ENCODE results near the gene CACNA2D3. TPM values are rescaled to one million over a fixed set of nuclear protein-coding genes. Genes with fewer than 3 reads are reported as not detected.

The CACNA2D3 gene
- total and polyA plus RNA-seq, 3 experiments from 2014 or later: not detected

DNA sequence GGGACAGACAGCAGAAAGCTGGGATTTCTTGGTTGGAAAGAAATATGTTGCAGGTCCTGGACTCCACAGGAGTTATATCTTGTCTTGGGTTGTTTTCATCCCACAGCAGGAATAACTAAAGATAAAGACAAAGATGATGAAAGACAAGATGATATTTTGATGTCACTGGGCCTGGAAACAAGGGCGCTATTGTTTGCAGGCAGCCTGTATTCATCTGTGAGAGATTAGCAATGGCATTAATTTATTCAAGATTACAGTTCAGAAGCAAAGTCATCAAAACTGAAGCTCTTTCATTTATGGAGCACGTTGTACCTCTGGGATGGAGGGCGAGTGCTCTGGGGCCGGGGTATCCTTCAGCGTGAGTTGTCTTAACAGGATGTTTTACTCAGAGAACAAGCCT is 591.7 kb downstream of the CACNA2D3 start:
- Mint-ChIP-seq H3K27ac (no peak overlapping the region), H3K27me3 (no peaks in the 10 kb centered on the region), H3K4me3 (no peak overlapping the region), H3K9me3 (peaks cover 0 to 13% (median 0%) of the 10 kb centered on the region in 5 donors), H3K4me1 (no peaks in the 10 kb centered on the region), H3K36me3 (no peaks in the 10 kb centered on the region)
- Histone ChIP-seq H3K4me3 (ENCODE audit: low read length) (no peak overlapping the region), H3K36me3 (ENCODE audit: insufficient read depth, low read length) (no peaks in the 10 kb centered on the region), H3K4me1 (ENCODE audit: insufficient read depth, low read length) (no peaks in the 10 kb centered on the region), H3K27ac (ENCODE audit: low read depth, low read length) (no peak overlapping the region), H3K27me3 (ENCODE audit: insufficient read depth, low read length, poor library complexity, severe bottlenecking) (no peaks in the 10 kb centered on the region), H3K9me3 (ENCODE audit: low read length) (no peaks in the 10 kb centered on the region)
- ChIA-PET POLR2A (no interaction called here), CTCF (no interaction called here)
- DNase-seq: no peak

DNA sequence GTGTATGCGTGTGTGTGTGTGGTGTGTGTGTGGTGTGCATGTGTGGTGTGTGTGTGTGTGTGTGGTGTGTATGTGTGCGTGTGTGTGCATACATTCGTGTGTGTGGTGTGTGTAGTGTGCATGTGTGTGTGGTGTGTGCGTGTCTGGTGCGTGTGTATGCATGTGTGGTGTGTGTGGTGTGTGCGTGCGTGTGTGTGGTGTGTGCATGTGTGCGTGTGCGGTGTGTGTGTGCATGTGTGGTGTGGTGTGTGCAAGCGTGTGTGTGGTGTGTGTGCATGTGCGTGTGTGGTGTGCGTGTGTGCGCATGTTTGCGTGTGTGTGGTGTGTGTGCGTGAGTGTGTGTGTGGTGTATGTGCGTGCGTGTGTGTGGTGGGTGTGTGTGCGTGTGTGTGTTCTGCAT is 595.2 kb downstream of the CACNA2D3 start:
- Histone ChIP-seq H3K27me3 (ENCODE audit: insufficient read depth, low read length, poor library complexity, severe bottlenecking) (no peaks in the 10 kb centered on the region), H3K4me3 (ENCODE audit: low read length) (no peak overlapping the region), H3K9me3 (ENCODE audit: low read length) (no peaks in the 10 kb centered on the region), H3K4me1 (ENCODE audit: insufficient read depth, low read length) (no peaks in the 10 kb centered on the region), H3K27ac (ENCODE audit: low read depth, low read length) (no peak overlapping the region), H3K36me3 (ENCODE audit: insufficient read depth, low read length) (no peaks in the 10 kb centered on the region)
- POLR2A ChIA-PET: no interaction called here
- Mint-ChIP-seq H3K4me3 (no peak overlapping the region), H3K4me1 (no peaks in the 10 kb centered on the region), H3K9me3 (peaks cover 4 to 11% (median 5%) of the 10 kb centered on the region in 5 donors), H3K27me3 (no peaks in the 10 kb centered on the region), H3K27ac (no peak overlapping the region), H3K36me3 (no peaks in the 10 kb centered on the region)
- DNase-seq: no peak
- CTCF ChIA-PET: no interaction called here

- no peaks in the 10 kb centered on the region for H3K4me1 ChIP-seq (ENCODE audit: insufficient read depth, low read length)
- ChIA-PET POLR2A (no interaction called here), CTCF (no interaction called here)
- peaks cover 4 to 17% (median 5%) of the 10 kb centered on the region in 5 donors for H3K9me3 Mint-ChIP-seq
- H3K4me1 Mint-ChIP-seq: no peaks in the 10 kb centered on the region
- DNase-seq: no peak
- H3K27ac Mint-ChIP-seq: no peak overlapping the region
- peaks cover 0 to 2% of the 10 kb centered on the region in 2 donors for H3K27me3 Mint-ChIP-seq
- H3K36me3 Mint-ChIP-seq: peaks cover 0 to 2% (median 0%) of the 10 kb centered on the region in 3 donors
- H3K36me3 ChIP-seq (ENCODE audit: insufficient read depth, low read length): no peaks in the 10 kb centered on the region
- H3K27ac ChIP-seq (ENCODE audit: low read depth, low read length): no peak overlapping the region
- no peaks in the 10 kb centered on the region for H3K27me3 ChIP-seq (ENCODE audit: insufficient read depth, low read length, poor library complexity, severe bottlenecking)
- H3K4me3 ChIP-seq (ENCODE audit: low read length): no peak overlapping the region
- no peak overlapping the region for H3K4me3 Mint-ChIP-seq
- H3K9me3 ChIP-seq (ENCODE audit: low read length): no peaks in the 10 kb centered on the region
These were observed 597.6 kb downstream of the CACNA2D3 start for GRCh38 chr3:54719914-54720313.

DNA sequence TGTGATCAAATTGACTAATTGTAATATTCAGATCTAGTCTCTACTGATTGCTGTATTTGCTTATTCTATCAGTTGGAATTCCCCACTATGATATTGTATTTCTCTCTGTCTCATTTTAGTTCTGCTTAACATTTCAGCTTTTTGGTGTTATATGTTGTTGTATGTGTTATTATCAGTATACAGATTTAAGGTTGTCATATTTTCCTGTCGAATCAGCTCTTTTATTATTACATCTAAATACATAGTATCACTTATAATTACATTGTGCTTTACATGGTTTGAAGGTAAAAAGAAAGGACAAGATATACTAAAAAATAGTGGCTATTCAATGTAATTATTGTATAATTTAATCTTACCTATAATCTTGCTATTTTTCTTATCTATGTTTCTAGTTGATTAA is 598.3 kb downstream of the CACNA2D3 start:
- no peaks in the 10 kb centered on the region for H3K36me3 ChIP-seq (ENCODE audit: insufficient read depth, low read length)
- POLR2A ChIA-PET: no interaction called here
- no peak overlapping the region for H3K27ac Mint-ChIP-seq
- CTCF ChIA-PET: no interaction called here
- no peaks in the 10 kb centered on the region for H3K4me1 Mint-ChIP-seq
- H3K4me1 ChIP-seq (ENCODE audit: insufficient read depth, low read length): no peaks in the 10 kb centered on the region
- no peak for DNase-seq
- H3K36me3 Mint-ChIP-seq: peaks cover 0 to 2% (median 0%) of the 10 kb centered on the region in 3 donors
- no peaks in the 10 kb centered on the region for H3K9me3 ChIP-seq (ENCODE audit: low read length)
- H3K27ac ChIP-seq (ENCODE audit: low read depth, low read length): no peak overlapping the region
- peaks cover 2 to 20% (median 4%) of the 10 kb centered on the region in 5 donors for H3K9me3 Mint-ChIP-seq
- H3K27me3 Mint-ChIP-seq: peaks cover 0 to 2% of the 10 kb centered on the region in 2 donors
- no peak overlapping the region for H3K4me3 ChIP-seq (ENCODE audit: low read length)
- H3K27me3 ChIP-seq (ENCODE audit: insufficient read depth, low read length, poor library complexity, severe bottlenecking): no peaks in the 10 kb centered on the region
- no peak overlapping the region for H3K4me3 Mint-ChIP-seq

DNA sequence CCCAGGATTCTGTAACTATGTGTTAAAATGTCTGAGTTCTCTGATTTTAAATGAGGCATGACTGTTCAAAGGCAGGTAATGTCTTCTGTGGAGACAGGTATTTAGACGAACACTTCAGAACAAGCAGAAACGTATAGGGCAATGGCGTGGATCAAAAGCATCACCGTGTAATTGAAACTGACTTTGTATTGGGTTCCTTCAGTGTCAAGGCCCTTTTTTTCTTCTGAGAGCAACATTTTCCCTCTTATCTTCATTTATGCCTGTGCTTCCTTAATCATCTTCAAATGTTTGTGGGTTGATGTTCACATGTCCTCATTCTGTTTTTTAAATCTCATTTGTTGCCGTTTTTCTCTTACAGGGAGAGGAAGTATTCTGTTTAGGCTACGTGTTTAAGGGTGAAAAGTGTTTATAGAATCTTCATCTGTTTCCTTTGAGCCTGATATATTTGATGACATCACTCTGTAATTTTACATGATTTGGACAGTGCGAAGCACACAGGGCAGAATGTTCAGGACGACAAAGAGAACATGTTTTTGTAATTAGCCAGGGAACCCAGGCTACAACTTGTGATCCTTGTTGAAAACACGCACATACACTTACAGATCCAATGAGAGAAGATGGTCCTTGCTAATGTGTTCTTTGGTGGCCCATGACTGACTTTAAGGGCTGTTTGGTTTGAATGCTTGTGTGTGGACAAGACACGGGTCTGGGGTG is 609.5 kb downstream of the CACNA2D3 start:
- Mint-ChIP-seq H3K36me3 (no peaks in the 10 kb centered on the region), H3K4me3 (no peak overlapping the region), H3K4me1 (no peaks in the 10 kb centered on the region), H3K27me3 (no peaks in the 10 kb centered on the region), H3K27ac (no peak overlapping the region), H3K9me3 (peaks cover 8 to 19% (median 12%) of the 10 kb centered on the region in 5 donors)
- Histone ChIP-seq H3K36me3 (ENCODE audit: insufficient read depth, low read length) (no peaks in the 10 kb centered on the region), H3K27ac (ENCODE audit: low read depth, low read length) (no peak overlapping the region), H3K4me1 (ENCODE audit: insufficient read depth, low read length) (no peaks in the 10 kb centered on the region), H3K4me3 (ENCODE audit: low read length) (no peak overlapping the region), H3K27me3 (ENCODE audit: insufficient read depth, low read length, poor library complexity, severe bottlenecking) (no peaks in the 10 kb centered on the region), H3K9me3 (ENCODE audit: low read length) (no peaks in the 10 kb centered on the region)
- ChIA-PET POLR2A (no interaction called here), CTCF (no interaction called here)
- no peak for DNase-seq

DNA sequence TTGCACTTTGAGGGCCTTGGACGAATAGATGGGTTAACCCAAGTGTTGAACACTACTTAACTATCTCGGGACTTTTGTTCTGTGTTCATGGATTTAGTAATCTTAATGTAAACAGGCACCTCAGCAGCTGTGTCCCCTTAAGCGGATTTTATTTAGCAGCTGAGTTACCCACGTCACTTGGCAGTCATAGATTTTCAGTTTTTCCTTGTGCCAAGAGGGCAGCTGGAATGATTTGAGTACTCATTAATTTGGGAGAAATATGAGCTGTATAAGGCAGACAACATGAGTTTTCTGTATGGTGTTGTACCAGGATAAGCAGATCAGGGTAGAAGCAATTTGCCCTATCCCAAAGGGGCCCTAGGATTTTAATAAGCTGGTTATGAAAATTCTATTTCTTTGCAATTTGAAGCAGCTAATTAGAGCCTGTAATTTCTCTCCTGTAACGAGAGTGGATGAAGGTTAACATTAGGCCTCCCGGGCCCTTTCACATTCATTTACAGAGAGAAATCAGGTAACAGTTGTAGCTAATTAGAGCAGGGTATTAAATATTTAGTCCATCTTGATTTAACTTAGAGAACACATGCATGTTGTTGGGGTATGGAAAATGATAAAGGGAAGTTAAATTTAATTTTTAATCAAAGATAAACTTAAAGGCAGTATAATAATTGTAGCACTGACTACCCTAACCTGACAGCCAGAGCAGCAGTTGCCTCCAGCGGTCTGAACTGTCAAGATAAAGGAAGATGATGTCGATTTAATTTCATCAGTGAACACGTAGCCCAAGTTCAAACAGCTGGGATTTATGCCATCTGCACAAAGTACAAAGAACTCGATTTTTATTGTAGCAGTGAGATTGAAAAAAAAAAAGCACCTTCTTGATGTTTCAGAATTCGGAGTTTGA is 611.0 kb downstream of the CACNA2D3 start:
- DNase-seq: no peak
- Mint-ChIP-seq H3K27me3 (no peaks in the 10 kb centered on the region), H3K4me3 (no peak overlapping the region), H3K36me3 (no peaks in the 10 kb centered on the region), H3K4me1 (no peaks in the 10 kb centered on the region), H3K9me3 (peaks cover 3 to 8% (median 6%) of the 10 kb centered on the region in 5 donors), H3K27ac (no peak overlapping the region)
- no peaks in the 10 kb centered on the region for H3K36me3 ChIP-seq (ENCODE audit: insufficient read depth, low read length)
- ChIA-PET POLR2A (no interaction called here), CTCF (no interaction called here)
- H3K4me3 ChIP-seq (ENCODE audit: low read length): no peak overlapping the region
- no peaks in the 10 kb centered on the region for H3K4me1 ChIP-seq (ENCODE audit: insufficient read depth, low read length)
- H3K27ac ChIP-seq (ENCODE audit: low read depth, low read length): no peak overlapping the region
- no peaks in the 10 kb centered on the region for H3K9me3 ChIP-seq (ENCODE audit: low read length)
- H3K27me3 ChIP-seq (ENCODE audit: insufficient read depth, low read length, poor library complexity, severe bottlenecking): no peaks in the 10 kb centered on the region

DNA sequence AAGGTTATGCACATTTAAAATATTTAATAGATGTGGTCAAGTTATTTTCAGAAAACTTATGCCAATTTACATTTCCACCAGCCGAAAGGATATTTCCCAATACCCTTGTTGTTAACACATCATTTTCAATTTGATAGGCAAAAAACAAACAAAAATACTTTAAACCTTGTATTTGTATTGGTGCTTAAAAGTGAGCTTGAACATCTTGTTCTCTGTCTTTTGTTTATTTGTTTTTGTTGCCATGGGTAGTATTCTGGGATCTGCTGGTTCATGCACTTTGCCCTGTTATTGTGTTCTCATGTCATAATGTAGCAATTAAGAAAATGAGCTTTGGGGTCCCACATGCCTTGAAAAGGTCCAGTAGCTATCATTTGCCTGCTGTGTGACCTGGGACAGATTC is 614.1 kb downstream of the CACNA2D3 start:
- Mint-ChIP-seq H3K9me3 (peaks cover 0 to 11% (median 0%) of the 10 kb centered on the region in 5 donors), H3K36me3 (no peaks in the 10 kb centered on the region), H3K4me1 (no peaks in the 10 kb centered on the region), H3K4me3 (no peak overlapping the region), H3K27ac (no peak overlapping the region), H3K27me3 (no peaks in the 10 kb centered on the region)
- ChIA-PET CTCF (no interaction called here), POLR2A (no interaction called here)
- H3K4me1 ChIP-seq (ENCODE audit: insufficient read depth, low read length): no peaks in the 10 kb centered on the region
- H3K27ac ChIP-seq (ENCODE audit: low read depth, low read length): no peak overlapping the region
- no peaks in the 10 kb centered on the region for H3K36me3 ChIP-seq (ENCODE audit: insufficient read depth, low read length)
- H3K27me3 ChIP-seq (ENCODE audit: insufficient read depth, low read length, poor library complexity, severe bottlenecking): no peaks in the 10 kb centered on the region
- no peak for DNase-seq
- no peaks in the 10 kb centered on the region for H3K9me3 ChIP-seq (ENCODE audit: low read length)
- H3K4me3 ChIP-seq (ENCODE audit: low read length): no peak overlapping the region

GRCh38 chr3:54743755-54744154 is 621.4 kb downstream of the CACNA2D3 start:
- DNase-seq: no peak
- H3K4me1 Mint-ChIP-seq: no peaks in the 10 kb centered on the region
- no peaks in the 10 kb centered on the region for H3K27me3 Mint-ChIP-seq
- Histone ChIP-seq H3K9me3 (ENCODE audit: low read length) (no peaks in the 10 kb centered on the region), H3K36me3 (ENCODE audit: insufficient read depth, low read length) (no peaks in the 10 kb centered on the region), H3K27ac (ENCODE audit: low read depth, low read length) (no peak overlapping the region), H3K4me3 (ENCODE audit: low read length) (no peak overlapping the region), H3K4me1 (ENCODE audit: insufficient read depth, low read length) (no peaks in the 10 kb centered on the region), H3K27me3 (ENCODE audit: insufficient read depth, low read length, poor library complexity, severe bottlenecking) (no peaks in the 10 kb centered on the region)
- H3K36me3 Mint-ChIP-seq: no peaks in the 10 kb centered on the region
- H3K9me3 Mint-ChIP-seq: peaks cover 0 to 7% (median 4%) of the 10 kb centered on the region in 5 donors
- no peak overlapping the region for H3K27ac Mint-ChIP-seq
- ChIA-PET POLR2A (no interaction called here), CTCF (no interaction called here)
- no peak overlapping the region for H3K4me3 Mint-ChIP-seq

Data from CD8-positive, alpha-beta memory T cell (primary cell).